H1 (cell line): ENCODE results near the gene GTF2F1. TPM values are rescaled to one million over a fixed set of nuclear protein-coding genes. Genes with fewer than 3 reads are reported as not detected.

Experiments used
- CTCF ChIA-PET: fragments of 300-600 bp; sonication (Branson Sonifier 250); formaldehyde crosslinking; loops from one replicate; lab custom pipeline; 2021; ENCODE audit not compliant: partially characterized antibody; lab: Charles Lee
- POLR2A ChIA-PET: fragments of 300-600 bp; sonication (Branson Sonifier 250); formaldehyde crosslinking; loops from one replicate; lab custom pipeline; 2021; ENCODE audit warnings: inconsistent platforms; ENCODE audit not compliant: partially characterized antibody; lab: Charles Lee
- DNase-seq, 2 experiments: peaks; one replicate each; pipeline versions ENCODE4 v3.0.0 to v3.0.0-alpha.2; 2010 to 2022; ENCODE audit warnings: low spot score in 2 of 2, low read depth in 1 of 2, mixed read lengths in 1 of 2
- FAIRE-seq: peaks from 2 replicates; lab custom pipeline; 2011; peaks lifted over from hg19 to GRCh38; lab: Jason Lieb, UNC
- H2AFZ ChIP-seq: 2 replicates; pipeline ENCODE4 v1.8.1; 2012; ENCODE audit warnings: low read length, inconsistent platforms
- H2AK5ac ChIP-seq: 2 replicates; pipeline ENCODE4 v1.6.1; 2013; ENCODE audit warnings: low read depth, low read length
- H2BK120ac ChIP-seq: replicated peaks from 2 replicates; pipeline ENCODE3; 2013; ENCODE audit warnings: low read depth, low read length, inconsistent platforms
- H2BK12ac ChIP-seq: 2 replicates; pipeline ENCODE4 v1.6.1; 2013; ENCODE audit warnings: low read depth, low read length
- H2BK15ac ChIP-seq: 2 replicates; pipeline ENCODE4 v1.6.1; 2013; ENCODE audit warnings: low read length
- H2BK20ac ChIP-seq: 2 replicates; pipeline ENCODE4 v1.6.1; 2013; ENCODE audit warnings: low read length
- H2BK5ac ChIP-seq: 2 replicates; pipeline ENCODE4 v1.6.1; 2013; ENCODE audit warnings: low read depth, low read length
- H3K14ac ChIP-seq: 2 replicates; pipeline ENCODE4 v1.6.1; 2013; ENCODE audit warnings: inconsistent platforms; ENCODE audit not compliant: insufficient read length
- H3K18ac ChIP-seq: 2 replicates; pipeline ENCODE4 v1.6.1; 2013; ENCODE audit warnings: low read length; ENCODE audit errors: extremely low read depth
- H3K23ac ChIP-seq: 2 replicates; pipeline ENCODE4 v1.6.1; 2013; ENCODE audit warnings: inconsistent platforms; ENCODE audit not compliant: insufficient read length
- H3K23me2 ChIP-seq: 2 replicates; pipeline ENCODE4 v1.6.1; 2013; ENCODE audit warnings: low read depth, low read length
- H3K27ac ChIP-seq: 2 replicates; pipeline ENCODE4 v1.6.1; 2011; ENCODE audit warnings: low read depth, low read length, inconsistent platforms
- H3K27me3 ChIP-seq, 4 experiments: replicated peaks in 1 of 4; 1 replicate in 1 of 4; 2 replicates in 3 of 4; pipeline versions ENCODE4 v1.6.1 to v1.8.1; 2011 to 2013; ENCODE audit warnings: low read length in 3 of 4, mild to moderate bottlenecking in 3 of 4, inconsistent platforms in 2 of 4, mixed read lengths in 2 of 4, moderate library complexity in 1 of 4; ENCODE audit not compliant: control insufficient read depth in 3 of 4, insufficient read depth in 3 of 4; ENCODE audit errors: extremely low read depth in 1 of 4
- H3K36me3 ChIP-seq, 4 experiments: 2 replicates each; pipeline versions ENCODE4 v1.6.1 to v1.8.1; 2011 to 2013; ENCODE audit warnings: mild to moderate bottlenecking in 4 of 4, low read length in 3 of 4, moderate library complexity in 2 of 4, control low read depth in 1 of 4, inconsistent platforms in 1 of 4; ENCODE audit not compliant: insufficient read depth in 4 of 4, control insufficient read depth in 2 of 4
- H3K4ac ChIP-seq: replicated peaks from 2 replicates; pipeline ENCODE3; 2013; ENCODE audit warnings: low read length, low read depth, mixed read lengths, inconsistent platforms; ENCODE audit not compliant: insufficient read length
- H3K4me1 ChIP-seq, 4 experiments: replicated peaks in 1 of 4; 1 replicate in 1 of 4; 2 replicates in 3 of 4; pipeline versions ENCODE4 v1.6.1 to v1.8.1; 2011 to 2013; ENCODE audit warnings: low read length in 3 of 4, inconsistent platforms in 2 of 4, mixed read lengths in 1 of 4; ENCODE audit not compliant: insufficient read depth in 4 of 4, control insufficient read depth in 3 of 4
- H3K4me2 ChIP-seq, 2 experiments: 2 replicates each; pipeline versions ENCODE4 v1.6.1 to v1.8.1; 2011 to 2013; ENCODE audit warnings: low read depth in 2 of 2, low read length in 2 of 2, control low read depth in 1 of 2, inconsistent platforms in 1 of 2, mild to moderate bottlenecking in 1 of 2; ENCODE audit not compliant: insufficient read depth in 1 of 2
- H3K4me3 ChIP-seq, 4 experiments: fragments of 200-600, 300-600 bp in 1 of 4; sonication (generic), shearing (Covaris generic), sonication (Bioruptor Twin) in 1 of 4; 2 replicates each; pipeline versions ENCODE4 v1.5.1 to v1.8.1; 2011 to 2016; ENCODE audit warnings: low read length in 4 of 4, low read depth in 3 of 4, control low read depth in 2 of 4, inconsistent platforms in 2 of 4, mild to moderate bottlenecking in 2 of 4, mixed read lengths in 1 of 4, moderate library complexity in 1 of 4; ENCODE audit not compliant: insufficient read depth in 2 of 4; ENCODE audit errors: extremely low read depth in 1 of 4
- H3K56ac ChIP-seq: replicated peaks from 2 replicates; pipeline ENCODE3; 2013; ENCODE audit warnings: low read depth, mild to moderate bottlenecking, mixed read lengths, low read length, inconsistent platforms; ENCODE audit not compliant: insufficient read length
- H3K79me1 ChIP-seq: 2 replicates; pipeline ENCODE4 v1.6.1; 2013; ENCODE audit warnings: low read depth, low read length, control low read depth
- H3K79me2 ChIP-seq, 2 experiments: 2 replicates each; pipeline versions ENCODE4 v1.6.1 to v1.8.1; 2012 to 2013; ENCODE audit warnings: low read length in 2 of 2, mild to moderate bottlenecking in 2 of 2, inconsistent platforms in 1 of 2; ENCODE audit not compliant: insufficient read depth in 2 of 2, control insufficient read depth in 1 of 2
- H3K9ac ChIP-seq, 4 experiments: replicated peaks in 1 of 4; 1 replicate in 1 of 4; 2 replicates in 3 of 4; pipeline versions ENCODE4 v1.6.1 to v1.8.1; 2011 to 2013; ENCODE audit warnings: low read depth in 3 of 4, low read length in 3 of 4, control low read depth in 2 of 4, mild to moderate bottlenecking in 2 of 4, moderate library complexity in 2 of 4, inconsistent platforms in 1 of 4; ENCODE audit errors: extremely low read depth in 1 of 4
- H3K9me3 ChIP-seq, 2 experiments: 2 replicates each; pipeline versions ENCODE4 v1.6.1 to v1.8.1; 2012 to 2013; ENCODE audit warnings: mild to moderate bottlenecking in 2 of 2, moderate library complexity in 2 of 2, control low read depth in 1 of 2, inconsistent platforms in 1 of 2, low read depth in 1 of 2, low read length in 1 of 2, mixed read lengths in 1 of 2; ENCODE audit not compliant: insufficient read depth in 2 of 2
- H4K20me1 ChIP-seq, 2 experiments: replicated peaks in 1 of 2; 2 replicates each; pipeline versions ENCODE3 to v1.8.1; 2011 to 2013; ENCODE audit warnings: inconsistent platforms in 2 of 2, low read length in 2 of 2, mild to moderate bottlenecking in 1 of 2; ENCODE audit not compliant: insufficient read depth in 2 of 2, control insufficient read depth in 1 of 2
- H4K5ac ChIP-seq: 2 replicates; pipeline ENCODE4 v1.6.1; 2013; ENCODE audit warnings: low read length, low read depth, mixed read lengths, inconsistent platforms; ENCODE audit not compliant: insufficient read length
- H4K8ac ChIP-seq: 2 replicates; pipeline ENCODE4 v1.8.0; 2013; ENCODE audit warnings: mild to moderate bottlenecking, moderate library complexity, low read length, inconsistent platforms; ENCODE audit not compliant: insufficient read depth; ENCODE audit errors: extremely low read depth
- H4K91ac ChIP-seq: replicated peaks from 2 replicates; pipeline ENCODE3; 2013; ENCODE audit warnings: low read length, mixed read lengths, inconsistent platforms; ENCODE audit not compliant: insufficient read length
- ASH2L ChIP-seq: fragments of 200-600, 300-600 bp; sonication (generic); IDR thresholded peaks from one replicate; pipeline ENCODE4 v1.7.1; 2017; ENCODE audit warnings: low read length
- E2F6 ChIP-seq: IDR thresholded peaks from 2 replicates; pipeline ENCODE4 v1.6.1; 2012; ENCODE audit warnings: inconsistent platforms
- HDAC2 ChIP-seq, 2 experiments: fragments of 300-600 bp in 1 of 2; sonication (generic) in 1 of 2; IDR thresholded peaks; 2 replicates each; pipeline ENCODE4 v1.6.1; 2011 to 2012; ENCODE audit warnings: low read depth in 2 of 2, low read length in 2 of 2, mild to moderate bottlenecking in 2 of 2, moderate library complexity in 2 of 2, borderline replicate concordance in 1 of 2, inconsistent platforms in 1 of 2
- KDM5A ChIP-seq: fragments of 200-600 bp; IDR thresholded peaks from 2 replicates; pipeline ENCODE4 v1.7.1; 2012; ENCODE audit warnings: mild to moderate bottlenecking, low read length, inconsistent platforms, mixed read lengths
- PHF8 ChIP-seq: fragments of 200-600 bp; sonication (generic); conservative IDR thresholded peaks from 2 replicates; pipeline ENCODE4 v1.7.1; 2012; ENCODE audit warnings: low read depth, mild to moderate bottlenecking, inconsistent platforms, low read length, moderate library complexity
- WGBS, 2 experiments: shearing (Covaris generic) in 1 of 2; methylation state at CpG; one replicate each; pipeline versions ENCODE4 v1.1.6 to v1.1.7; 2013 to 2015; ENCODE audit warnings: low lambda C conversion rate in 2 of 2, mixed read lengths in 2 of 2, inconsistent platforms in 1 of 2, low coverage in 1 of 2, missing lambda C conversion rate in 1 of 2; ENCODE audit not compliant: insufficient replicate concordance in 2 of 2, insufficient coverage in 1 of 2, insufficient read length in 1 of 2; ENCODE audit errors: extremely low coverage in 1 of 2, missing lambda C conversion rate in 1 of 2; 5-methylcytosine and 5-hydroxymethylcytosine counted together
- polyA plus RNA-seq, 7 experiments: library from polyadenylated mRNA; depleted of rRNA in 3 of 7; stranded (reverse) in 5 of 7; unstranded in 2 of 7; fragments of >200 nt in 5 of 7; fragments of 200-250 nt in 2 of 7; gene quantifications; 1 replicate in 5 of 7; 2 replicates in 1 of 7; 4 replicates in 1 of 7; pipeline versions ENCODE4 v1.2.1 to v1.2.3, GENCODE V29; 2011 to 2013; ENCODE audit warnings: missing spikeins in 2 of 7, mixed read lengths in 2 of 7
- total RNA-seq: library from RNA; stranded (reverse); fragmentation: NEBNext Ultra II Directional; extraction: Animal tissue kit (Norgen Biotek cat#: 25700); gene quantifications from 2 replicates; pipeline ENCODE4 v1.2.1, GENCODE V29; 2021

GTF2F1 gene
- total and polyA plus RNA-seq, 2 of the 8 experiments (the other 6 are each of a cell fraction or from before 2014, with no cell fraction given), result 29.3 to 56.3 TPM

- no peak overlapping the region for H2AK5ac ChIP-seq
- H3K4me1 ChIP-seq, result peaks cover 0 to 8% (median 7%) of the 10 kb centered on the region in 4 experiments; a peak in 5 of 7 replicates
- CTCF ChIA-PET, result interaction anchor here (0.9 to 1.5 kb wide), 3 partner anchors 16 to 176 kb away, joined by 3 to 5 read pairs (median 4); no protein-coding TSS in a partner anchor
- H3K23ac ChIP-seq, result no peak overlapping the region
- H3K4me2 ChIP-seq, result peak overlapping the region; percentile 95 to 96
- 0 out of 2 replicates have a peak overlapping the region, but pooled peaks have one; percentile 91 for H2BK5ac ChIP-seq
- no peaks in the 10 kb centered on the region for H3K27me3 ChIP-seq
- H3K36me3 ChIP-seq, result peaks cover 12 to 32% (median 20%) of the 10 kb centered on the region in 4 experiments
- no peak overlapping the region for H3K56ac ChIP-seq
- TF ChIP-seq E2F6 (no peak), PHF8 (peak; percentile 57), ASH2L (peak; percentile 38), HDAC2 (IDR thresholded peaks at IDR 0.05; ENCODE audit: borderline replicate concordance in 1 of 2, low read depth in 2 of 2, low read length in 2 of 2) (0 out of 4 replicates have a peak, but pooled peaks of 1 of the 2 experiments have one; percentile 6), KDM5A (0 out of 2 replicates have a peak, but pooled peaks have one; percentile 51)
- peak overlapping the region; percentile 6 for H3K4ac ChIP-seq
- H3K14ac ChIP-seq, result no peak overlapping the region
- DNase-seq, result no peak
- no peak overlapping the region for H2BK15ac ChIP-seq
- H3K9ac ChIP-seq, result peak overlapping the region; percentile 77 to 92 (median 86)
- peaks cover 0 to 4% of the 10 kb centered on the region in 2 experiments for H4K20me1 ChIP-seq
- H3K23me2 ChIP-seq, result peaks cover 7% of the 10 kb centered on the region
- no peak overlapping the region for H4K91ac ChIP-seq
- no peak overlapping the region for H2BK120ac ChIP-seq
- H3K27ac ChIP-seq, result peak overlapping the region; percentile 89
- POLR2A ChIA-PET, result interaction anchor here (1.0 to 9.9 kb wide), 6 partner anchors 9 to 71 kb away, joined by 3 to 81 read pairs (median 4); partner anchors contain the start of genes ALKBH7, CRB3, KHSRP and PSPN
- H4K8ac ChIP-seq, result peak overlapping the region; percentile 77
- no peak overlapping the region for H2BK20ac ChIP-seq
- no peak overlapping the region for H3K18ac ChIP-seq
- peak overlapping the region; percentile 37 for H4K5ac ChIP-seq
- H2BK12ac ChIP-seq, result no peak overlapping the region
- H2AFZ ChIP-seq, result no peak overlapping the region; the same call in 1 of the 2 replicates
- peak overlapping the region; percentile 72 to 99 (median 90) for H3K4me3 ChIP-seq
- 11% methylated on average over 22 of the region's 30 CpGs; no CpG with 5 or more reads in 1 of the 2 experiments for WGBS, 2 experiments
- H3K79me2 ChIP-seq, result peaks cover 5 to 20% of the 10 kb centered on the region in 2 experiments; a peak in 3 of 4 replicates
- H3K9me3 ChIP-seq, result no peaks in the 10 kb centered on the region
- FAIRE-seq, result no peak
- H3K79me1 ChIP-seq, result peaks cover 6% of the 10 kb centered on the region
Observed at GRCh38 chr19:6392221-6393073, 517 bp downstream of the GTF2F1 start.
